NOMO-1 (cell line): ENCODE results near the gene NPEPL1.
"Not testable (repeated sequence)": the region's sequence is repeated elsewhere in the genome, so short reads cannot be mapped to it uniquely, and the experiment has no call there.

Source experiments
- DNase-seq, 2 experiments: peaks; one replicate each; lab custom pipeline; 2025; ENCODE audit not compliant: unreplicated experiment in 2 of 2; lab: John Stamatoyannopoulos, UW

Gene NPEPL1

DNA sequence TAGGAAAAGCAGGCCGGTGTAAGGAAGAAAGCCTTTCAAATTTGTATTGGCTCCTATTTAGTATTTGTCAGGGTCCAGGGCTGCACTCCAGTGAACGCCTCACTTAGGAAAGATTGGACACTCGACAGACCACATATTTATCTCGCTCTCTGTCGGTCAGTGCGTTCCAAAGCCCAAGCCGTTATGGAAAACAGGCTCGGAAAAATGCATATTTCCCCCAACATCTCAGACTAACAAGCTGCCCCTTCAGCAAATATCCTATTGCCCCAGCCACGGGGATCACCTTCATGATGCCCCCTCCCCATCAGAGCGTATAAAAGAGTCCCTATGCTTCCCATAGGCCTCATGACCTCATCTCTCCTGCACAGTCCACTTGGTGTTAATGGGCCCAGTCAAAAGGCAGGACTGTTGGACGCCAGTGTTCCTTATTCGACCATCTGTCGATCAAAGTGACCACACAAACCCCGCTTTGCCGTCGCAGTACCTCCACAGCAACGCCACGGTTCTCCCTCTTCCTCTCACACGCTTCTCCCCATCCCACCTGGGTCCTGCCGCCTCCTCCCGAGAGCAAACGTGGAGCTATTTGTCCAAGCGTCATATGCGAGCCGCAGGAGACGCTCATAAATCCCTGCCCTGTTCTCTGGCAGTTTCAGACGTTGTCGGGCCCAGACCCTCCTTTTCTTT, 63.3 kb downstream of the NPEPL1 start:
- DNase-seq = no peak

- DNase-seq = no peak
Measured at GRCh38 chr20:58756450-58756775, 63.8 kb downstream of the NPEPL1 start.

- DNase-seq = not testable (repeated sequence)
Measured at GRCh38 chr20:58757647-58758046, 65.0 kb downstream of the NPEPL1 start.

DNA sequence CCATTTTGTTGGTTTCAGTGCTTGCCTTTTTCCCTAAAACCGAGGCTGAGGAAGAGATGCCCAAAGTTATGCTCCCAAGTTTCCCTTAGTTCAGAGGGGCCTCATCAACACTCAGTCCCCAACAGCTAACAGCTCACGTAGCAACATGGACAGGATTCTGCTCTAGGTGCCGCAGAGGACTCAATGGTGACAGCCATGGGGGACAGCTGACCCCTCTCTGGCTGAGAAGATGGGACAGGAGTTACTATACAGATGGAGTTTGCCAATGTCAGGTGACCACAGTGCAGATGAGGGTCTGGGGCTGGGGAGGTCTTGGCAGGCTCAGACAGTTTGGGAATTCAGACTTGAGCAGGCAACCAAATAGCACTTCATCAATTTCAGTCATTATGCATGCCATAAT, 67.3 kb downstream of the NPEPL1 start:
- no peak for DNase-seq

DNA sequence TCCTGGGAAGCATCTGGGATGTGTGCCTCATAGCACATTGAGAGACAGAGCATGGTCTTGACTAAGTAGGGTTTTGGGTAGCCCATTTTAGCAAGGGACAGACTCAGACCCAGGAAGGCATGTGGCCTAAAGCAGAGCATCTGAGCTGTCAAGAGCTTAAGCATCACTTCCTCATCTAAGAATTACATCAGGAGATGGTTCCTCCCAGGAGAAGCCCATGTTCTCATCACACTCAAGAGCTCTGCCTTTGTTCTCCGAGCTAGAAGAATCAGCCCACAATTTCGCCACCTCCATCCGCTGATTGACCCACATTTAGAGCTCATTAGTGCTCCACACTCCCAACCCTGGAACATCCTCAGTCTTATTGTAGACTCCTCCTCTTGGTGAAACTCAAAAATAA, 68.3 kb downstream of the NPEPL1 start:
- DNase-seq = peak; percentile 56 to 83

DNA sequence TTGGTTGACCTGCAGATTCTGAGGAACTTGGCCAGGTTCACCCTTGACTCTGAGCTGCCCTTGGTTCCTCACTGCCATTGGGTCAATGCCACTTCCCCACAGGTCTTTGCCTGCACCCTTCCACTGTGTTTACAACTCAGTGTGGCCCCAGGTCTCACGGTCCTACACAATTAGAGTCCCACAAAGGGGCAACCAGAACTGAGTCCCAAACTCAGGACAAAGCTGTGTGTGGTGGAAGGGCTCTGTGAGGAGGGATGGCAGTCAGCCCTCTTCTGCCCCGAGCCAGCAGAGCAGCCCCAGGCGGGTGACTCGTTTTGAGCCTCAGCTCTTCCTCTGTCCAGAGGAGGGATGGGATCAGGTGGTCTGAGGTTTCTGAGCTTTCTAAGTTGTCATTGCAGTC, 69.5 kb downstream of the NPEPL1 start:
- no peak for DNase-seq

DNA sequence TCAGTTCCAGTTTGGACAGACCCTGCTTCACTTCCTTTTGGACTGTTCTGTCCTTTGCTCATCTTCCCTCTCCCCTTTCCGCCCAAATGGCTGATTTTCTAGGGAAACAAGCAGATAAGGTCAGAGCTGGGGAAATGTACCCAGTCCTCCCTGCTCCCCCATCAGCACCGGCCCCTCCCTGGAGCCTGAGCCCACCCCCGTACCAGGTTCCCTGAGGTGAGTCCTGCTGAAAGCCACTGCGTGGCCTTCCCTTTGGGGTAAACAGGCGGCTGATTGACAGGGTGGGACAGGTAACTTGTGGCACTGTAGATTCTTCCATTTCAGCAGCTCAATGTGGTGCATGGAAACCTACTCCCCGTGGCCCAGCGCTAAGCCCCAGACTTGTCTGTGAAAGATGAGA, 70.5 kb downstream of the NPEPL1 start:
- DNase-seq = no peak
